NCI-H510A treated with DMSO at 0.1 percent for 48 hours (cell line): ENCODE data around the gene SH2D3A.
"Not testable (repeated sequence)": the region's sequence is repeated elsewhere in the genome, so short reads cannot be mapped to it uniquely, and the experiment has no call there.

Experiments used
- DNase-seq: peaks from one replicate; lab custom pipeline; 2025; lab: John Stamatoyannopoulos, UW

The SH2D3A gene

DNA sequence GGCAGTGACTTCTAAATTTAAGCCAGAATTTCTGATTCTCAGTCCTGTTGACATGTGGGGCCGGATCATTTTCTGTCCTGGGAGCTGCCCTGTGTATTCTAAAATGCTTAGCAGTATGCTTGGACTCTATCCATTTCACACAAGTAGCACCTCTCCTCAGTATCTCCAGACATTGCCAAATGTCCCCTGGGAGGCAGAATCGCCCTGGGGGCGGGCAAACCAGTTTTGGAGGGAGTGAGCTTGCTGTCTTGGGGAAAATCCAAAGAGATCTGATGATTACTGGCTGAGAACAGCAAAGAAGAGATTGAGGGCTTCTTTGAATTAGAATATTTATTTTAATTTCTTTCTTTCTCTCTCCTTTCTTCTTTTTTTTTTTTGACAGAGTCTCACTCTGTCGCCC, 21.7 kb upstream of the SH2D3A start:
- no peak for DNase-seq

DNA sequence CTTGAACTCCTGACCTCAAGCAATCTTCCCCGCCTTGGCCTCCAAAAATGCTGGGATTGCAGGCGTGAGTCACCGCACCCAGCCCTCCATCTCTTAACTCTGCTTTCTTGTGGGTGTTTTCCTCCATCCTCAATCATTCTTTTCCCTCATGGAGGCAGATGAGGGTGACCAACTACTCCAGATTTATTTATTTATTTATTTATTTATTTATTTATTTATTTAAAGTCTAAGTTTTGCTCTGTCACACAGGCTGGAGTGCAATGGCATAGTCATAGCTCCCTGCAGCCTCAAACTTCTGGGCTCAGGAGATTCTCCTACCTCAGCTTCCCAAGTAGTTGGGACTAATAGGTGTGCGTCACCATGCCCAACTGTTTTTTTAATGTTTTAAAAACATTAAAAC, 20.2 kb upstream of the SH2D3A start:
- DNase-seq: no peak

DNA sequence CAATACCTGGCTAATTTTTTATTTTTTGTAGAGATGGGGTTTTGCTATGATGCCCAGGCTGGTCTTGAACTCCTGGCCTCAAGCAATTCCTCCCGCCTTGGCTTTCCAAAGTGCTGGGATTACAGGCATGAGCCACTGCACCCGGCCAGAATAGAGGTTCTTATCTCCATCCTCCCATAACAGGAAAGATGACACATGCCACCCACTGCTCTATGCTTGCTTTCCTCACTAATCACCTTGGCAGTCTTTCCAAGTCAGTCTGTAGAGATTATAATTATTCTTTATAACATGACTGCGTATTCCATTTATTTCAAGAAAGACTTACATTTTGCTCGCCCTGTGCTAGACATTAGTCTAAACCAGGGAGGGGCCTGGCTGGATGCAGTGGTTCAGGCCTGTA, 12.0 kb upstream of the SH2D3A start:
- no peak for DNase-seq

DNA sequence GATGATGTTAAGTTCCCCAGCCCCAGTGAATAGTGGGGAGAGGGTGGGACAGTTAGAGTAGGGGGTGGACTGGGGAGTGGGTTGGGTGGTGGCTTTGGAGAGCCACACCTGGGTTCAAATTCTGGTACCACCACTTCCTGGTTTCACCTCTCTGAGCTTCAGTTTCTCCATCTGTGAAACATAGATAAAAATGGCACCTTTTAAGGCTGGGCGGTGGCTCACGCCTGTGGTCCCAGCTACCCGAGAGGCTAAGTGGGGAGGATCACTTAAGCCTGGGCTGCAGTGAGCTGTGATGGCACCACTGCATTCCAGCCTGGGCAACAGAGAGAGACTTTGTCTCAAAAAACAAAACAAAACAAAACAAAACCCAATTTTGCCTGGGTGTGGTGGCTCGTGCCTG, 11.2 kb upstream of the SH2D3A start:
- no peak for DNase-seq

DNA sequence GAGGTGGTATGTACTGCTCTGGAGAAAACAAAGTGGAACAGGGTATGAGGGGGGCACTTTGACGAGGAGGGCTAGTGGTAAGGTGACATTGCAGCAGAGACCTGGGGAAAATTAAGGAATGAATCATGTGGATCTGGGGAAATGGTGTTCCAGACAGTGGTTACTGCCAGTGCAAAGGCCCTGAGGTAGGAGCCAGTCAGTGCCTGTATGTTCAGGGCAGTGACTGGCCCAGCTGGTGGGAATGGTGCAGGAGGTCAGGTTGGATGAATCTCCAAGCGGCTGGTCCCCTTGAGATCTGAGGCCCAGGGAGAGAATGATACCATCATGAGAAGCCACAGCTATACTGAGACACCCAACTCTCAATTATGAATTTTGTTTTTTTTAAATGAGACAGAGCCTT, 10.2 kb upstream of the SH2D3A start:
- no peak for DNase-seq

DNA sequence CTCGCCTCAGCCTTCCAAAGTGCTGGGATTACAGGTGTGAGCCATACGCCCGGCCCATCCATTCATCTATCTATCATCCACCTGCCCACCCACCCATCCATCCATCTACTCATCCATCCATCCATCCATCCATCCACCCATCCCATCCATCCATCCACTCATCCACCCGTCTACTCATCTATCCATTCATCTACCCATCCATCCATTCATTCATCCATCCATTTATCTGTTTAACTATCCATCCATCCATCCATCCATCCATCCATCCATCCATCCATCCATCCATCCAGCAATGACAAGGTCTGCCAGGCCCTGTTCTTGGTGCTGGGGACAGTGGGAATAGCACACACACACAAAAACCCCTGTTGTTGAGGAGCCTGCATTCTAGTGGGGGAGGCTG, 9.8 kb upstream of the SH2D3A start:
- DNase-seq: no peak

DNA sequence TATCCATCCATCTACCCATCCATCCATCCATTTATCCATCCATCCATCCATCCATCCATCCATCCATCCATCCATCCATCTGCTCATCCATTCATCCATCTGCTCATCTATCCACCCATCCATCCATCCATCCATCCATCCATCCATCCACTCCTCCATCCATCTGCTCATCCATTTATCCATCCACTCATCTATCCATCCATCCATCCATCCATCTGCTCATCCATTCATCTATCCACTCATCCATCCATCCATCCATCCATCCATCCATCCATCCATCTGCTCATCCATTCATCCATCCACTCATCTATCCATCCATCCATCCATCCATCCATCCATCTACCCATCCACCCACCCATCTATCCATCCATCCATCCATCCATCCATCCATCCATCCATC, 8.8 kb upstream of the SH2D3A start:
- DNase-seq: not testable (repeated sequence)

DNA sequence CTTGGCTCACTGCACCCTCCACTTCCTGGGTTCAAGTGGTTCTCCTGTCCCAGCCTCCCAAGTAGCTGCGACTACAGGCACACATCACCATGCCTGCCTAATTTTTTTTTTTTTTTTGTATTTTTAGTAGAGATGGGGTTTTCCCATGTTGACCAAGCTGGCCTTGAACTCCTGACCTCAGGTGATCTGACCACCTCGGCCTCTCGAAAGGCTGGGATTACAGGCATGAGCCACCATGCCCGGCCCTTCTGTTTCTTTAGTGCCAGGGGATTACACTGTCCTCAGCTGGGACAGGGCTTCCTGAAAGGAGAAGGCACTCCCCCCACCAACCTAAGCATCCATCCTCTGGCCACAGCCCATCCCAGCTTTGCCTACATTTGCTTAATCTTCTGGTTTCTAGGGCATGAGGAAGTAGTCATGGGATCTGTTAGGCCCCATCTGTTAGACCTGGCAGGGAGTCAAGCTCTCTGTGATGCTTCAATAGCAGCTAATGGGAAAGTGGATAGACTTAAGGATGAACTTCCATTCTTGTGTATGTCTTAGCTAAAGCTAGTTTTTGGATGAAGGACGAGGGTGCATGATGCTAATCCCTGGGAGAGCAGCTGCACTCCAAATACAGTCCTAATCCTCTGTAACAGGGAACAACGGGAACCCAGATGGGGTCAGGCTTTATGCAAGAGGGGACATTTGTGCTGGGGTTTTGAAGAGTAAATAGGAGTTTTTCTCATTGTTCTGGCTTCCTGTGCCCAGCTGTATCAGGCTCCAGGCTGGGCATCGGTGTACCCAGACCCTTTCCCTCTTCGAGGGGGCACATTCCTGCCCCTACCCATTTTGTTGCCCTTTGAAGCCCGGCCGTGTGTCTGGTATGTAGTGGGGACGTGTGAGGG, 7.8 kb upstream of the SH2D3A start:
- DNase-seq: no peak

DNA sequence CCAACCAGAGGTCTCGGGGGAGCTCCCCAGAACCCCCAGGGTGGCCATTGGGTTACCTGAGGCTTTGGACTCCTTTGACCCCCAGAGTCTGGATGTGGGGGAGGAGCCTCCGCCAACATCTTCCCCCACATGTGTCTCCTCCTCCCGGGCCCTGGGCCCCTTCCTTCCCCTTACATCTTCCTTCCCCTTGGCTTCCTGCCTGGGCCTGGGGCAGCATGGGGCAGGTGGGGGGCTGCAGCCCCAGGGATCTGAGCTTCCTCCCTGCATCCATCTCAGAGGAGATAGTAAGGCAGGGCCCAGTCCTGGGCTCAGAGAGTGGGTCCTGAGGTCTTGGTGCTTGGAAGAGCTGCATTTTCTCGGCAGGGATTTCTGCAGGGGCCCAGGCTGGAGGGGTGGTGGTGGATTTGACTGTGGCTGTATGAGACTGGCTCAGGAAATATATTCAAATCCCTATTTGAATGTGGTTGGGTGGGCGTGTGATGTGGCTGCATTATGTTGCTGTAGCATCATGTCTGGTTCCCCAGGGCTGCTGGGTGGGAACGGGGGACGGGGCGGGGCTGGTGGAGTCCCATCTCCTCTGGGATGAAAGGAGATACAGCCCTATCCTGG, 6.2 kb upstream of the SH2D3A start:
- DNase-seq: no peak

DNA sequence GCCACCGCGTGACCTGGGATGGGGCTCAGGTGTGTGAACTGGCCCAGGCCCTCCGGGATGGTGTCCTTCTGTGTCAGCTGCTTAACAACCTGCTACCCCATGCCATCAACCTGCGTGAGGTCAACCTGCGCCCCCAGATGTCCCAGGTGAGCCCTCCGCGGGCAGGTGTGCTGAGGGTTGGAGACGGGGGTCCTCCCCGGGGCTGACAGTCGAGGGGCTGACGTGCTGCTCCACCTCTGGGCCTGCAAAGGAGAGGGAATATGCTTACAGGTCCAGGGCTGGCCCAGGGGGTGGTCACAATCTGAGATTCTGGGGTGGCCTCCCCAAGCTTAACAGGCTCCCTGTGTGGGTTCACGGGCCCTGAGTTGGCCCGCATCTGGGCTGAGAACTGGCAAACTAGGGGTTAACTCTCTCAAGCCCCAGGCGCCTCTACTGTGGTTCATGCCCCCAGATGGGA, 5.7 kb upstream of the SH2D3A start:
- no peak for DNase-seq

DNA sequence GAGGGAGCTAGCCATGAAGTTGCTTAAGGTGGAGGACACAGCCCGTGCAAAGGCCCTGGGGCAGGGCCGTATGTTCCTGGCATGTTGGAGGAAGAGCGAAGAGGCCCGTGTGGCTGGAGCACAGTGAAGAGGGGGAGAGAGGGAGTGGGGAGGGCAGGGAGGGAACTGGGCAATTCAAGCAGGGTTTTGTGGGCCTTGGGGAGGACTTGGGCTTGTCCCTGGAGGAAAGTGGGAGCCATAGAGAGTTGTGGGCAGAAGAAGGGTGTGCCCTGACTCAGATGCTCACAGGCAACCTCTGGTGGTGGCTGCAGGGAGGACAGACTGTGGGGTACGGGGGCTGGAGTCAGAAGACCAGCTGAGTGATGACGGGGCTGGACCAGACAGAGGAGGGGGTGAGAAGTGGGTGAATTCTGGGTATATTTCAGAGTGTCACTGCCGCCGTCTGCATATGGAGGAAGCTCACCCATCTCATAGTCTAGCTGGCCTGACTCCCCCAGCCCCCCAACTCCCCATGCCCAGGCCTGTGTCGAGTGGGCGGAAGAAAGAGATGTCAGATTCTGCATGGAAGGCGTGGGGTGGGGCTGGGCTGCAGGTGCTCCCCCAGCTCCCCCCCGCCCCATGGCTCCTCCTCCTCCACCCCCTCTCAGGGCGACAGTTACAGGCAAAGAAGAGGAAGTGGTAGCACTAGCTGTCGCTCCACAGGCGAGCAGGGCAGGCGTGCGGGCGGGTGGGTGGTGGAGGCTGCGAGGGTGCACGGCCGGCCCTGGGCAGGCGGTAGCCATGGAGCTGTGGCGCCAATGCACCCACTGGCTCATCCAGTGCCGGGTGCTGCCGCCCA, 5.0 kb upstream of the SH2D3A start, which contains the start of gene VAV1:
Gene VAV1 (plus strand): TSS at position 681 of the 838 bp plus-strand sequence. CDS start 100 bp downstream, at position 781.
- DNase-seq: no peak

DNA sequence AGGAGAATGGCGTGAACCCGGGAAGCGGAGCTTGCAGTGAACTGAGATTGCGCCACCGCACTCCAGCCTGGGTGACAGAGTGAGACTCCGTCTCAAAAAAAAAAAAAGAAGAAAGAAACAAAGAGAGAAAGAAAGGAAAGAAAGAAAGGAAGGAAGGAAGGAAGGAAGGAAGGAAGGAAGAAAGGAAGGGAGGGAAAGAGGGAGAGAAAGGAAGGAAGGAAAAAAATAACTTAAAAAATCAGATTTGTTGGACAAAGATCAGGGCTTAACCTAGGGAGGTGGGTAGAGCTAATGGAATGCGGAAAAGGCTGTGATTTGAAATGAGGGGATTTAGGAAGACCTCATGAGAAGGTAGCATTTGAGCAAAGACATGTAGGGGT, 4.4 kb upstream of the SH2D3A start:
- DNase-seq: not testable (repeated sequence)

DNA sequence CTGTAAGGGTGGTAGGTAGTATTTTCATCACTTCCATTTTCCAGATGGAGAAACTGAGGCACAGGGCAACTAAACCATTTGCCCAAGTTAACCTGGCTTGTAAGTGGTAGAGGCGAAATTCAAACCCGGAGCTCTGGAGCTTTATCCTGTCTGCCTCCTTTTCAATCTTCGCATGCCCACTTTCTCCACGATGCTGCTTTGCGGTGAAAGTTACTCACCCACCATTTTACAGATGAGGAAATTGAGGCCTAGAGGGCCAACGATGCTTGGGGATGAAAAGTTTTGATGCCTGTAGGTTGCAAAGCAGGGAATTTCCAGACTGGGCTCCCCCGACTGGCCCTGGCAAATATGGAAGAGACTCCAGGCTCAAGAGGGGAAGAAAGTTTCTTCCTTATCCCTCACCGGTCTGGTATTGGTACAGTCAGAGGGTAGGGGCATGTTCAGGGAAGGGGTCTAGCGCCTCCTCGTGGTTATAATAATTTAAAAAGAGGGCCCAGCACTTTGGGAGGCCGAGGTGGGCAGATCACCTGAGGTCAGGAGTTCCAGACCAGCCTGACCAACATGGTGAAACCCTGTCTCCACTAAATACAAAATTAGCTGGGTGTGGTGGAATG, 1.9 kb upstream of the SH2D3A start:
- DNase-seq: no peak

DNA sequence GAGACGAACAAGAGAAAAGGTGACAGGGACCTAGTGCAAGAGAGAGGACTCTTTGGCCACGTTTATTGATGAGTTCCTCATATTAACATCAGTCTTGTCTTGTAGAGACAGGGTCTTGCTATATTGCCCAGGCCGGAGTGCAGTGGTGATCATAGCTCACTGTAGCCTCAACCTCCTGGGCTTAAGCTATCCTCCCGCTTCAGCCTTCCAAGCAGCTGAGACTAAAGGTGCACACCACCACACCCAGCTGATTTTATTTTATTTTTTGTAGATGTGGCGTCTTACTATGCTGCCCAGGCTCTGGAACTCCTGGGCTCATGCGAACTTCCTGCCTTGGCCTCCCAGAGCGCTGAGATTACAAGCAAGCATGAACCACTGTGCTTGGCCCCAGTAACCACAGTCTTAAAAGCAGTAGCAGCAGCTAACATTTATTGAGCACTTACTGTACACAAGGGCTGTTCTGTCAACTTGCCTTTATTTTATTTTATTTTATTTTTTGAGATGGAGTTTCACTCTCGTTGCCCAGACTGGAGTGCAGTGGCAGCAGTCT, 1.1 kb upstream of the SH2D3A start:
- DNase-seq: no peak

DNA sequence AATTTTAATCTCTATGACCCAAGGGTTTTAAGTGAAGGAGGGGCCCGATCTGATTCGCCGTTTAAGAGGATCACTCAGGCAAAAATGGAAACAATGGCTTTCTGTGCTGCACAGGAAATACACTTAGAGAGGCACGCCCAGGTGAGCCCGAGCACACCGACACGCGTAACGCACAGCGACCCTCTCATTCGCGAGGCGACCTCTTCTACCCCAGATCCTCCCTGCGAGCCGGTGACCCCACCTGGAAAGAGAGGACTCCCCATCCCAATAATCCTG, 216 bp downstream of the SH2D3A start:
- no peak for DNase-seq

DNA sequence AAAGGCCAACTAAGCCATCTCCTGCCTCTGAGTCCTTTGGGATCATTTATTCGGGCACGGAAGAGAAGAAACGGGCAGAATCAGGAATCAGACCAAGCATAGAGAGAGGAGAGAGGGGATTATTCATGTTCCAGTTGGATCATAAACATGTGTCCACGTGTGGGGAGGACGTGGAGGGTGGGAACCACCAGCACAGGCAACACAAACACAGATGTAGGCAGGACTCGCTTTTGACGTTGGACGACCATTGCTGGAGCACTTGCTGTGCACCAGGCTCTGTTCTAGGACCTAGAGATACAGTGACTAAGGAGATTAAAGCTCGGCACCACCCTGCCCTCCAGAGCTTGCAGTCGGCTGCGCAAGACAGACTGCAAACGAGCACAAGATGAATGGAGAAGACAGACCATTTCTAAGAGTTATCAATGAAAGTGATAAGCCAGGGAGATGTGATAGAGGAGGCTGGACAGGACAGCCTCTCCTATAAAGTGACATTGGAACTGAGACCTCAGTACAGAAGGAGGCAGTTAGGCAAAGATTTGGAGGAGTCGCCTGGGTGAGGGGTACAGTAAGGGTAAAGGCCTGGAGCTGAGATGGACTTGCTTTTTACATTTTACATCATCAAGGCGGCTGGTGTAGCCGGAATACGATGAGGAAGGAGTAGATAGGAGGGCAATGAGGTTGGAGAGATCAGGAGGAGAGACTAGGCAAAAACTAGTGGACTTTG, 716 bp downstream of the SH2D3A start:
- no peak for DNase-seq

DNA sequence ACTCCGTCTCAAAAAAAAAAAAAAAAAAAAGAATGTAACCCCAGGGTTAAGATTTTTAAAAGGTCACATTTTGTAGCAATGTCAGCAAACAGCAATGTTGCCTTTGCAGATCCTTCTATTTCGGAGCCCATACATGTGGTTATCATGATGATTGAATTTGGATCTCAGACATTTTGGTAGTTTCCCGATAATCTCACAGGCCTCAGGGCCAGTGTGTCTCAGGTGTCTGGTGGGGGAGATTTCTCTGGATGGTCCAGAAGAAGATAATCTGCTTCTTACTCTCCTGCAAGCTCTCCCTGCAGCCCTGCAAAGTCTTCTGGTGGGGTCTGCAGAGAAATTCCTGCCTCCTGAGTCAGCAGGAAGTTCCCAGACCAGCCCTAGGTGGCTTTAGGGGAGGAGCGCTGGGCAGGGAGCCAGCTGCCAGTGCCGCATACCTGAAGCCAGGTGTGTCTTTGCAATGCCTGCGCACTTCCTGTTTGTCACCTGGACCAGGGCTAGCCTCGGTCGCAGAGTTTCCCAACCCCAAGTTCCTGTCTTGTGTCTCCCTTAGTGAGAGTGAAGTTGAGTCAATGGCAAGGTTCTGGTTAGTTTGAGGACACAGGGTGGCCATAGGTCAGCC, 1.4 kb downstream of the SH2D3A start:
- DNase-seq: peak; percentile 51

DNA sequence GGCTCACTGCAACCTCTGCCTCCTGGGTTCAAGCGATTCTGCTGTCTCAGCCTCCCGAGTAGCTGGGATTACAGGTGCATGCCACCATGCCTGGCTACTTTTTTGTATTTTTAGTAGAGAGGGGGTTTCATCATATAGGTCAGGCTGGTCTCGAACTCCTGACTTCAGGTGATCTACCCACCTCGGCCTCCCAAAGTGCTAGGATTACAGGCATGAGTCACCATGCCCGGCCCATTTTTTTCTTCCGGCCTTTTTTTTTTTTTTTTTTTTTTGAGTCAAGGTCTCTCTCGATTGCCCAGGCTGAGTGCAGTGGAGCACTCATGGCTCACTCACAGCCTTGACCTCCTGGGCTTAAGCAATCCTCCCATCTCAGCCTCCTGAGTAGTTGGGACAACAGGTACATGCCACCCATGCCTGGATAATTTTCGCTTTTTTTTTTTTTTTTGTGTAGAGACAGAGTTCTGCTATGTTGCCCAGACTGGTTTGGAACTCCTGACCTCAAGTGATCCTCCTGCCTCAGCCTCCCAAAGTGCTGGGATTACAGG, 4.9 kb downstream of the SH2D3A start:
- DNase-seq: not testable (repeated sequence)

DNA sequence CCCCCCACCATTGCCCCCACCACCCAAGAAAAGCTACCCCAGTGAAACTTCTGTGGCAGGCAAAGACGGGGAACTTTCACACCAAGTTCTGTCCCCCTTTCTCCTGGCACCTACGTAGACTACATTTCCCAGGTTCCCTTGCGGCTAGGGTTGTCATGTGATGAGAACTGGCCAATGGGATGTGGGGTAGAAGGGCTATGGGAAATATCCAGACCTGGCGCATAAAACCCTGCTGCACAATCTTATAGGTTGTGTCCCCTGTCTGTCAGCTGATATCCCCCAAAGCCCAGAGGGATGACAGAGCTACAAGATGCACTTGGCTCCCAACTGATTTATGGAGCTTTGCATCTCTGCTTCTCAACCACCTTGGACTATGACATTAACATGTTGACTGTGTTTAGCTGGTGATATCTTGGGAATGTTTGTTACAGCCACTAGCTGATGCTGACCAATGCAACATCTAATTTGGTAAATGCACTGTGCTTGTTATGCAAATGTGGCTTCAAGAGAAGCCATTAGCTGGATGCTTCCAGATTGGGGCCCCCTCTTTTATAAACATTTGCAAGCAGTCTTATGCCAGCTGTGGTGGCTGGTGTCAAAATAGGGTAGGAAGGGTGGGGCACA, 6.1 kb downstream of the SH2D3A start:
- DNase-seq: no peak

DNA sequence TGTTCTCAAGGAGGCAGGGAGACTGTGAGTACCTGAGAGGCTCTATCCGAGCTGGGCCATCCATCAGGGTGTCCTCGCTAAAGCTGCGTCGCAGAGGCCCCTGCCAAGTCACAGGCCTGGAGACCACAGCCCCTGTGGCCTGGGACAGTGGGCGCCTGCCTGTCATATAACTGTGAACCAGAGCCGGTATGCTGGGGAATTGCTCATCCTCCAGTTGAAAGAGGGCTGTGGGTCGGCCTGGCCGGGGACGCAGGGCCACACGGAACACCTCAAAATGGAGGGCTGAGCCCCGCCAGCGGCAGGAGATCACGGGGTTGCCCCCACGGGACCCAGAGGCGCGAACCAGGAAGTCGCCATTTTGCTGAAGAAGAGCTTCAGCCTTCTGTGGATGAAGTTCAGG, 6.6 kb downstream of the SH2D3A start:
- no peak for DNase-seq
